ENCODE results near the gene SUDS3.

The SUDS3 gene

GRCh38 chr12:118447181-118447580 is 70.8 kb downstream of the SUDS3 start:
- DNase-seq (ENCODE audit: low spot score), result no peak

GRCh38 chr12:118448341-118448740 is 72.0 kb downstream of the SUDS3 start:
- DNase-seq (ENCODE audit: low spot score), result no peak

- DNase-seq (ENCODE audit: low spot score), result no peak
These were observed 79.0 kb downstream of the SUDS3 start for GRCh38 chr12:118455327-118455726.

- DNase-seq (ENCODE audit: low spot score), result no peak
These were observed 80.4 kb downstream of the SUDS3 start for GRCh38 chr12:118456741-118457140.

- no peak for DNase-seq (ENCODE audit: low spot score)
These were observed 82.8 kb downstream of the SUDS3 start for GRCh38 chr12:118459110-118459509.

- DNase-seq (ENCODE audit: low spot score), result no peak
These were observed 87.3 kb downstream of the SUDS3 start for GRCh38 chr12:118463677-118464076.

GRCh38 chr12:118465706-118466105 is 89.4 kb downstream of the SUDS3 start:
- DNase-seq (ENCODE audit: low spot score), result no peak

Measured in iPS-NIHi11 (cell line).